Endodermal cell (in vitro differentiated cells): Measurements from ENCODE around the gene ARHGAP42. TPM values are rescaled to one million over a fixed set of nuclear protein-coding genes. Genes with fewer than 3 reads are reported as not detected.

Experiments used
- DNase-seq: peaks from one replicate; pipeline ENCODE4 v3.0.0-alpha.2; 2017
- H3K27ac ChIP-seq: 2 replicates; pipeline ENCODE4 v1.5.1; 2013; ENCODE audit warnings: mild to moderate bottlenecking, low read depth, low read length, moderate library complexity
- H3K27me3 ChIP-seq: 2 replicates; pipeline ENCODE4 v1.6.1; 2013; ENCODE audit warnings: mild to moderate bottlenecking, low read length, moderate library complexity; ENCODE audit not compliant: insufficient read depth, control insufficient read depth, poor library complexity, severe bottlenecking
- H3K36me3 ChIP-seq: 2 replicates; pipeline ENCODE4 v1.7.0; 2013; ENCODE audit warnings: mild to moderate bottlenecking, low read length, moderate library complexity; ENCODE audit not compliant: control insufficient read depth, insufficient read depth
- H3K4me1 ChIP-seq: one replicate; pipeline ENCODE4 v1.7.0; 2013; ENCODE audit warnings: low read length; ENCODE audit not compliant: control insufficient read depth, insufficient read depth
- H3K4me3 ChIP-seq: 2 replicates; pipeline ENCODE4 v1.5.1; 2013; ENCODE audit warnings: mild to moderate bottlenecking, low read length, moderate library complexity
- H3K9ac ChIP-seq: 2 replicates; pipeline ENCODE4 v1.6.1; 2013; ENCODE audit warnings: mild to moderate bottlenecking, low read length, moderate library complexity; ENCODE audit not compliant: poor library complexity, severe bottlenecking; ENCODE audit errors: extremely low read depth
- H3K9me3 ChIP-seq: 2 replicates; pipeline ENCODE4 v1.6.1; 2013; ENCODE audit warnings: mild to moderate bottlenecking, low read length, moderate library complexity; ENCODE audit not compliant: control insufficient read depth
- H3K27ac Mint-ChIP-seq: 2 replicates; pipeline ENCODE4 v1.8.0; 2020; ENCODE audit warnings: mixed read lengths
- H3K27me3 Mint-ChIP-seq: 2 replicates; pipeline ENCODE4 v1.8.0; 2021; ENCODE audit warnings: mild to moderate bottlenecking, mixed read lengths; ENCODE audit not compliant: insufficient read depth
- H3K36me3 Mint-ChIP-seq: 2 replicates; pipeline ENCODE4 v1.8.0; 2020; ENCODE audit warnings: low read depth, mixed read lengths
- H3K4me1 Mint-ChIP-seq: 2 replicates; pipeline ENCODE4 v1.8.0; 2020; ENCODE audit warnings: mixed read lengths
- H3K4me3 Mint-ChIP-seq: 2 replicates; pipeline ENCODE4 v1.8.0; 2020; ENCODE audit warnings: mild to moderate bottlenecking, moderate library complexity, mixed read lengths
- H3K9me3 Mint-ChIP-seq: 2 replicates; pipeline ENCODE4 v1.8.0; 2020; ENCODE audit warnings: mild to moderate bottlenecking, mixed read lengths
- WGBS, 2 experiments: methylation state at CpG; one replicate each; pipeline versions ENCODE4 v1.1.5 to v1.1.7; 2013; ENCODE audit warnings: missing lambda C conversion rate in 2 of 2, mixed read lengths in 1 of 2; ENCODE audit not compliant: insufficient coverage in 1 of 2, insufficient read length in 1 of 2; 5-methylcytosine and 5-hydroxymethylcytosine counted together
- total RNA-seq, 2 donors: library from RNA; stranded (reverse); fragmentation: NEBNext Ultra II Directional in 1 of 2; extraction: Animal tissue kit (Norgen Biotek cat#: 25700) in 1 of 2; gene quantifications; 2 replicates in 1 of 2; 3 replicates in 1 of 2; pipeline ENCODE4 v1.2.1, GENCODE V29; 2021
- TF ChIP-seq, protein P1 (sequence below): fragments of 200-600 bp; sonication (generic); conservative IDR thresholded peaks from 2 replicates; pipeline ENCODE4 v1.5.0; 2021; ENCODE audit warnings: antibody characterized with exemption, mild to moderate bottlenecking

ARHGAP42 gene
- total RNA-seq, 2 donors from 2014 or later, result 164 to 176 TPM

- no peaks in the 10 kb centered on the region for H3K4me1 Mint-ChIP-seq
- H3K4me1 ChIP-seq, result no peaks in the 10 kb centered on the region
- H3K36me3 Mint-ChIP-seq, result no peaks in the 10 kb centered on the region
- no peak overlapping the region for H3K4me3 ChIP-seq
- WGBS, 2 experiments, result 86% methylated on average over 3 of the region's 3 CpGs; no CpG with 5 or more reads in 1 of the 2 experiments
- DNase-seq, result no peak
- no peak overlapping the region for H3K4me3 Mint-ChIP-seq
- H3K36me3 ChIP-seq, result no peaks in the 10 kb centered on the region
- TF ChIP-seq, protein P1, sequence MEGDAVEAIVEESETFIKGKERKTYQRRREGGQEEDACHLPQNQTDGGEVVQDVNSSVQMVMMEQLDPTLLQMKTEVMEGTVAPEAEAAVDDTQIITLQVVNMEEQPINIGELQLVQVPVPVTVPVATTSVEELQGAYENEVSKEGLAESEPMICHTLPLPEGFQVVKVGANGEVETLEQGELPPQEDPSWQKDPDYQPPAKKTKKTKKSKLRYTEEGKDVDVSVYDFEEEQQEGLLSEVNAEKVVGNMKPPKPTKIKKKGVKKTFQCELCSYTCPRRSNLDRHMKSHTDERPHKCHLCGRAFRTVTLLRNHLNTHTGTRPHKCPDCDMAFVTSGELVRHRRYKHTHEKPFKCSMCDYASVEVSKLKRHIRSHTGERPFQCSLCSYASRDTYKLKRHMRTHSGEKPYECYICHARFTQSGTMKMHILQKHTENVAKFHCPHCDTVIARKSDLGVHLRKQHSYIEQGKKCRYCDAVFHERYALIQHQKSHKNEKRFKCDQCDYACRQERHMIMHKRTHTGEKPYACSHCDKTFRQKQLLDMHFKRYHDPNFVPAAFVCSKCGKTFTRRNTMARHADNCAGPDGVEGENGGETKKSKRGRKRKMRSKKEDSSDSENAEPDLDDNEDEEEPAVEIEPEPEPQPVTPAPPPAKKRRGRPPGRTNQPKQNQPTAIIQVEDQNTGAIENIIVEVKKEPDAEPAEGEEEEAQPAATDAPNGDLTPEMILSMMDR, result no peak
- no peak overlapping the region for H3K27ac Mint-ChIP-seq
- no peak overlapping the region for H3K27ac ChIP-seq
- no peaks in the 10 kb centered on the region for H3K9me3 ChIP-seq
- H3K27me3 Mint-ChIP-seq, result no peaks in the 10 kb centered on the region
- H3K9ac ChIP-seq, result no peak overlapping the region
- no peaks in the 10 kb centered on the region for H3K9me3 Mint-ChIP-seq
- H3K27me3 ChIP-seq, result no peaks in the 10 kb centered on the region
Observed at GRCh38 chr11:101031713-101032112, 344.6 kb downstream of the ARHGAP42 start.

- H3K27me3 ChIP-seq, result no peaks in the 10 kb centered on the region
- DNase-seq, result no peak
- Mint-ChIP-seq H3K4me1 (no peaks in the 10 kb centered on the region), H3K9me3 (no peaks in the 10 kb centered on the region), H3K4me3 (no peak overlapping the region), H3K27me3 (no peaks in the 10 kb centered on the region), H3K27ac (no peak overlapping the region), H3K36me3 (no peaks in the 10 kb centered on the region)
- H3K9ac ChIP-seq, result no peak overlapping the region
- H3K27ac ChIP-seq, result no peak overlapping the region
- H3K36me3 ChIP-seq, result no peaks in the 10 kb centered on the region
- TF ChIP-seq, protein P1, result no peak
- H3K4me1 ChIP-seq, result no peaks in the 10 kb centered on the region
- H3K4me3 ChIP-seq, result no peak overlapping the region
- H3K9me3 ChIP-seq, result no peaks in the 10 kb centered on the region
Observed at GRCh38 chr11:101032991-101033390, 345.9 kb downstream of the ARHGAP42 start.

DNA sequence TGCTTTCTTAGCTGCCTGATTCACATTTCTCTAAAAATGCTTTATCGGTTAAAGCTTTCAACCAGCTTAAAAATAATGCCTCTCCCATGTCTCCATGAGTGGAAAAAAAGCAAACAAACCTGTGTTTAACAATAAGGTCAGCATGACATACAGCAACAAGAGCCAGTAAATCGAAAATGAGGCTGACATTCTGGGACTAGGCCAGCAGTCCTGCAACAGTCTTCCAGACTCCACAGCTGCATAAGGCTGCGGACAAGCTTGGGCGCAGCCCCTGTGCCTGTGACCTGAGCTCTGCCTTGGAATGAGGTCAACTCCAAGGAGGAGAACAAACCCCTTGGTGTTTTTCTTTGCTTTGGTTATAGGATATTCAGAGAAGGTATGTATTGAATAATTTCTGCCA lies 347.0 kb downstream of the ARHGAP42 start:
- 85% methylated on average over 2 to 4 of the region's 4 CpGs for WGBS, 2 experiments
- Mint-ChIP-seq H3K27ac (no peak overlapping the region), H3K9me3 (no peaks in the 10 kb centered on the region), H3K27me3 (no peaks in the 10 kb centered on the region), H3K4me3 (no peak overlapping the region), H3K36me3 (no peaks in the 10 kb centered on the region), H3K4me1 (no peaks in the 10 kb centered on the region)
- Histone ChIP-seq H3K4me1 (no peaks in the 10 kb centered on the region), H3K27ac (no peak overlapping the region), H3K4me3 (no peak overlapping the region), H3K9me3 (no peaks in the 10 kb centered on the region), H3K9ac (no peak overlapping the region), H3K27me3 (no peaks in the 10 kb centered on the region), H3K36me3 (no peaks in the 10 kb centered on the region)
- TF ChIP-seq, protein P1, result no peak
- no peak for DNase-seq
